Thyroid gland (tissue), 4 donors: ENCODE measurements around the gene KIF20A.

Experiments used
- CTCF ChIP-seq, 6 experiments: fragments of 200-600 bp in 3 of 6; fragments of 450-650 bp in 3 of 6; sonication (generic) in 3 of 6; IDR thresholded peaks; one replicate each; pipeline ENCODE4 v1.5.1; 2016 to 2019; ENCODE audit warnings: antibody characterized with exemption in 6 of 6, mild to moderate bottlenecking in 2 of 6, inconsistent platforms in 1 of 6, moderate library complexity in 1 of 6
- POLR2A ChIP-seq, 2 donors: fragments of 450-650 bp; IDR thresholded peaks; one replicate each; pipeline ENCODE4 v1.6.1; 2017; ENCODE audit warnings: antibody characterized with exemption in 2 of 2, mild to moderate bottlenecking in 2 of 2, moderate library complexity in 1 of 2

- TF ChIP-seq CTCF (IDR thresholded peaks at IDR 0.05) (no peak), POLR2A (IDR thresholded peaks at IDR 0.05) (no peak)
Measured at GRCh38 chr5:138141734-138142133, 37.2 kb upstream of the KIF20A start.
